Panc1 (cell line): ENCODE measurements around the gene ALDH16A1. TPM values are rescaled to one million over a fixed set of nuclear protein-coding genes. Genes with fewer than 3 reads are reported as not detected.

Source experiments
- ATAC-seq: fragments of 200-7000 bp; cut with Tn5 transposase; 2 replicates; pipeline ENCODE4 v1.9.1; 2020; ENCODE audit warnings: mild to moderate bottlenecking, moderate library complexity
- BruUV-seq: library from RNA; stranded (reverse); fragments of 400-500 nt; replicated peaks from 2 replicates; lab custom pipeline; 2021; lab: Mats Ljungman, UMichigan
- CTCF ChIA-PET: fragments of 300-600 bp; sonication (Branson Sonifier 250); formaldehyde crosslinking; loops from one replicate; lab custom pipeline; 2022; ENCODE audit warnings: antibody characterized with exemption; lab: Charles Lee
- POLR2A ChIA-PET: fragments of 300-600 bp; sonication (Branson Sonifier 250); formaldehyde crosslinking; loops from one replicate; lab custom pipeline; 2022; ENCODE audit warnings: antibody characterized with exemption; lab: Charles Lee
- DNase-seq: peaks from one replicate; pipeline ENCODE4 v3.0.0-alpha.2; 2010; ENCODE audit warnings: low read depth, low spot score
- H3K27ac ChIP-seq: 2 replicates; pipeline ENCODE4 v1.5.1; 2011; ENCODE audit warnings: mild to moderate bottlenecking, low read length, inconsistent platforms
- H3K27me3 ChIP-seq: fragments of 200-500 bp; sonication (Bioruptor generic); 2 replicates; pipeline ENCODE4 v1.6.0; 2014; ENCODE audit warnings: low read length, inconsistent platforms; ENCODE audit not compliant: control insufficient read depth, insufficient read depth
- H3K36me3 ChIP-seq: fragments of 200-500 bp; sonication (Bioruptor generic); 2 replicates; pipeline ENCODE4 v1.5.1; 2014; ENCODE audit warnings: inconsistent platforms, mild to moderate bottlenecking, low read length, moderate library complexity; ENCODE audit not compliant: control insufficient read depth, insufficient read depth
- H3K4me1 ChIP-seq: 2 replicates; pipeline ENCODE4 v1.5.1; 2011; ENCODE audit warnings: inconsistent platforms, mild to moderate bottlenecking, low read length, moderate library complexity; ENCODE audit not compliant: control insufficient read depth, insufficient read depth
- H3K4me3 ChIP-seq, 2 experiments: 2 replicates each; pipeline ENCODE4 v1.5.1; 2011 to 2012; ENCODE audit warnings: low read depth in 2 of 2, low read length in 2 of 2, mild to moderate bottlenecking in 2 of 2, inconsistent platforms in 1 of 2, moderate library complexity in 1 of 2
- H3K9me3 ChIP-seq: fragments of 200-500 bp; sonication (Bioruptor generic); 2 replicates; pipeline ENCODE4 v1.5.1; 2014; ENCODE audit warnings: low read depth, mild to moderate bottlenecking, inconsistent platforms, low read length, moderate library complexity; ENCODE audit not compliant: control insufficient read depth, insufficient read depth
- POLR2AphosphoS5 ChIP-seq: IDR thresholded peaks from 2 replicates; pipeline ENCODE4 v1.6.1; 2012; ENCODE audit warnings: mild to moderate bottlenecking, low read depth, low read length, moderate library complexity
- SIN3A ChIP-seq: IDR thresholded peaks from 2 replicates; pipeline ENCODE4 v1.6.1; 2012; ENCODE audit warnings: low read depth, mild to moderate bottlenecking, low read length, moderate library complexity, borderline replicate concordance; ENCODE audit not compliant: insufficient read depth
- TCF7L2 ChIP-seq: IDR thresholded peaks from 2 replicates; pipeline ENCODE4 v1.6.1; 2011; ENCODE audit warnings: mild to moderate bottlenecking, low read depth, low read length, inconsistent platforms
- in situ Hi-C: cut with HindIII; loops from 2 replicates; pipeline ENCODE4 v1.10.0; 2016; ENCODE audit warnings: low sequenced_read_pairs, low pct_unique_long_range_greater_than_20kb
- intact Hi-C: fragments of 100-400 bp; cut with micrococcal nuclease; formaldehyde crosslinking; loops from one replicate; pipeline ENCODE4 v1.10.0; 2022; ENCODE audit not compliant: unreplicated experiment
- total RNA-seq: library from RNA; stranded (reverse); gene quantifications from one replicate; pipeline ENCODE4 v1.2.1, GENCODE V29; 2021; ENCODE audit not compliant: unreplicated experiment
- TF ChIP-seq, protein P1 (sequence below), 2 experiments: IDR thresholded peaks; 2 replicates each; pipeline ENCODE4 v1.6.1; 2011 to 2012; ENCODE audit warnings: low read depth in 2 of 2, control low read depth in 1 of 2, low read length in 1 of 2, mild to moderate bottlenecking in 1 of 2, moderate library complexity in 1 of 2; ENCODE audit not compliant: insufficient read depth in 1 of 2
- TF ChIP-seq, protein P2 (sequence below): fragments of 450-650 bp; IDR thresholded peaks from 2 replicates; pipeline ENCODE4 v1.5.1; 2017; ENCODE audit warnings: mild to moderate bottlenecking

Gene ALDH16A1
- total RNA-seq, 1 experiment from 2014 or later, result 19.6 TPM

GRCh38 chr19:49428547-49429451, 24.2 kb upstream of the ALDH16A1 start:
- intact Hi-C loops, result no loop called here
- ChIA-PET CTCF (interaction anchor here (0.5 kb wide), 1 partner anchor 301 kb away, joined by 8 read pairs; no protein-coding TSS in a partner anchor), POLR2A (interaction anchor here (0.5 kb wide), 1 partner anchor 1081 kb away, joined by 10 read pairs; no protein-coding TSS in a partner anchor)

GRCh38 chr19:49430172-49430677, 22.8 kb upstream of the ALDH16A1 start:
- no peak for ATAC-seq
- ChIA-PET POLR2A (no interaction called here), CTCF (no interaction called here)
- Histone ChIP-seq H3K36me3 (no peaks in the 10 kb centered on the region), H3K9me3 (no peaks in the 10 kb centered on the region), H3K4me1 (no peaks in the 10 kb centered on the region; the same call in 1 of the 2 replicates), H3K27me3 (no peaks in the 10 kb centered on the region; the same call in 1 of the 2 replicates), H3K27ac (no peak overlapping the region), H3K4me3 (no peak overlapping the region)
- no peak for DNase-seq
- BruUV-seq, result no TSS peak
- intact Hi-C loops (no loop called here), in situ Hi-C loops (no loop called here)
- TF ChIP-seq SIN3A, result no peak
- TF ChIP-seq TCF7L2, result no peak
- TF ChIP-seq, protein P1, sequence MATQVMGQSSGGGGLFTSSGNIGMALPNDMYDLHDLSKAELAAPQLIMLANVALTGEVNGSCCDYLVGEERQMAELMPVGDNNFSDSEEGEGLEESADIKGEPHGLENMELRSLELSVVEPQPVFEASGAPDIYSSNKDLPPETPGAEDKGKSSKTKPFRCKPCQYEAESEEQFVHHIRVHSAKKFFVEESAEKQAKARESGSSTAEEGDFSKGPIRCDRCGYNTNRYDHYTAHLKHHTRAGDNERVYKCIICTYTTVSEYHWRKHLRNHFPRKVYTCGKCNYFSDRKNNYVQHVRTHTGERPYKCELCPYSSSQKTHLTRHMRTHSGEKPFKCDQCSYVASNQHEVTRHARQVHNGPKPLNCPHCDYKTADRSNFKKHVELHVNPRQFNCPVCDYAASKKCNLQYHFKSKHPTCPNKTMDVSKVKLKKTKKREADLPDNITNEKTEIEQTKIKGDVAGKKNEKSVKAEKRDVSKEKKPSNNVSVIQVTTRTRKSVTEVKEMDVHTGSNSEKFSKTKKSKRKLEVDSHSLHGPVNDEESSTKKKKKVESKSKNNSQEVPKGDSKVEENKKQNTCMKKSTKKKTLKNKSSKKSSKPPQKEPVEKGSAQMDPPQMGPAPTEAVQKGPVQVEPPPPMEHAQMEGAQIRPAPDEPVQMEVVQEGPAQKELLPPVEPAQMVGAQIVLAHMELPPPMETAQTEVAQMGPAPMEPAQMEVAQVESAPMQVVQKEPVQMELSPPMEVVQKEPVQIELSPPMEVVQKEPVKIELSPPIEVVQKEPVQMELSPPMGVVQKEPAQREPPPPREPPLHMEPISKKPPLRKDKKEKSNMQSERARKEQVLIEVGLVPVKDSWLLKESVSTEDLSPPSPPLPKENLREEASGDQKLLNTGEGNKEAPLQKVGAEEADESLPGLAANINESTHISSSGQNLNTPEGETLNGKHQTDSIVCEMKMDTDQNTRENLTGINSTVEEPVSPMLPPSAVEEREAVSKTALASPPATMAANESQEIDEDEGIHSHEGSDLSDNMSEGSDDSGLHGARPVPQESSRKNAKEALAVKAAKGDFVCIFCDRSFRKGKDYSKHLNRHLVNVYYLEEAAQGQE (IDR thresholded peaks at IDR 0.05; ENCODE audit: insufficient read depth in 1 of 2, low read depth in 2 of 2, low read length in 1 of 2), result no peak
- no peak for TF ChIP-seq POLR2AphosphoS5
- TF ChIP-seq, protein P2, sequence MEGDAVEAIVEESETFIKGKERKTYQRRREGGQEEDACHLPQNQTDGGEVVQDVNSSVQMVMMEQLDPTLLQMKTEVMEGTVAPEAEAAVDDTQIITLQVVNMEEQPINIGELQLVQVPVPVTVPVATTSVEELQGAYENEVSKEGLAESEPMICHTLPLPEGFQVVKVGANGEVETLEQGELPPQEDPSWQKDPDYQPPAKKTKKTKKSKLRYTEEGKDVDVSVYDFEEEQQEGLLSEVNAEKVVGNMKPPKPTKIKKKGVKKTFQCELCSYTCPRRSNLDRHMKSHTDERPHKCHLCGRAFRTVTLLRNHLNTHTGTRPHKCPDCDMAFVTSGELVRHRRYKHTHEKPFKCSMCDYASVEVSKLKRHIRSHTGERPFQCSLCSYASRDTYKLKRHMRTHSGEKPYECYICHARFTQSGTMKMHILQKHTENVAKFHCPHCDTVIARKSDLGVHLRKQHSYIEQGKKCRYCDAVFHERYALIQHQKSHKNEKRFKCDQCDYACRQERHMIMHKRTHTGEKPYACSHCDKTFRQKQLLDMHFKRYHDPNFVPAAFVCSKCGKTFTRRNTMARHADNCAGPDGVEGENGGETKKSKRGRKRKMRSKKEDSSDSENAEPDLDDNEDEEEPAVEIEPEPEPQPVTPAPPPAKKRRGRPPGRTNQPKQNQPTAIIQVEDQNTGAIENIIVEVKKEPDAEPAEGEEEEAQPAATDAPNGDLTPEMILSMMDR, result no peak

More at GRCh38 chr19:49428547-49429451, 24.2 kb upstream of the ALDH16A1 start:
- DNase-seq (no peak), ATAC-seq (no peak)
- H3K4me1 ChIP-seq, result no peaks in the 10 kb centered on the region; the same call in 1 of the 2 replicates
- H3K4me3 ChIP-seq, result no peak overlapping the region
- H3K27me3 ChIP-seq, result no peaks in the 10 kb centered on the region; the same call in 1 of the 2 replicates
- no peaks in the 10 kb centered on the region for H3K36me3 ChIP-seq
- BruUV-seq, result no TSS peak
- TF ChIP-seq SIN3A, result no peak
- TF ChIP-seq POLR2AphosphoS5, result no peak
- no peak for TF ChIP-seq TCF7L2
- TF ChIP-seq, protein P1 (IDR thresholded peaks at IDR 0.05; ENCODE audit: insufficient read depth in 1 of 2, low read depth in 2 of 2, low read length in 1 of 2), result no peak
- TF ChIP-seq, protein P2, result no peak
- no peak overlapping the region for H3K27ac ChIP-seq
- in situ Hi-C loops, result no loop called here
- H3K9me3 ChIP-seq, result no peaks in the 10 kb centered on the region
